SKM-1 (cell line): ENCODE measurements around the gene ACSS2.

ENCODE experiments used
- DNase-seq: peaks from one replicate; lab custom pipeline; 2025; ENCODE audit not compliant: unreplicated experiment; lab: John Stamatoyannopoulos, UW

The ACSS2 gene

DNA sequence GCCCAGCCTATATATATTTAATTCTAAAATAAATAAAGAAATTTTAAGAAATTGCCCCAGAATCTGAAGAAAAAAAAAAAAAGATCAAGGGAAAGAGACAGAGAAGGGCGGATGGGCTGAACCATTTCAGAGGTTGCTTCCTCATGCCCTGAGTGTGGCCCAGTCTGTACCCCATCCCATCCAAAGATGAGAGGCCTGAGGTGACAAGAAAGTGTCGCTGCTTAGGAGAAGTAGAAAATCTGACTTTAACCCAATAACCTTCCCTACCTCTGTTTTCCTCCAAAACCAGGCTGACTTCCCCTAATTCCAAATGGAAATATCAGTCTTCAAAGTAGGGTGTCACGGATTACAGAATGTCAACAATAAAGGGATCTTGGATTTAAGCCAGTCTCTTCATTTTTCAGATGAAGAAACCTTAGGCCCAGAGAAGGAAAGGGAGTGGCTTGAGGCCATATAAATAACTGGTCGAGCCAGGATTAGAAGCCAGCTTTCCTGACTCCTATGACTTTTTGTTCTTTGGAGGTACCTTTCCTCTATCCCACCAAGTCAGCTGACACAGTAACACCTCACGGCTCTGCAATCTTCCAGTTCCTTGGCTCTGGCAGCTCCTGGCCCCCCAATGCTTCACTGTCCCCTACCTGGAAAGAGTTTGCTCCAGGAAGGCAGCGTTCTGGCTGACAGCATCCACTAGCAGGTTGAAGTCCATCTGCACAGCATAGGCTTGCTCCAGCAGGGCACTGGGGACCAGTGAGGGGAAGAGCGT, 69.1 kb downstream of the ACSS2 start:
- no peak for DNase-seq

- no peak for DNase-seq
Measured at GRCh38 chr20:34946661-34947060, 70.2 kb downstream of the ACSS2 start.

GRCh38 chr20:34947336-34947735, 70.9 kb downstream of the ACSS2 start:
- no peak for DNase-seq

- no peak for DNase-seq
Measured at GRCh38 chr20:34948030-34948429, 71.6 kb downstream of the ACSS2 start.

DNA sequence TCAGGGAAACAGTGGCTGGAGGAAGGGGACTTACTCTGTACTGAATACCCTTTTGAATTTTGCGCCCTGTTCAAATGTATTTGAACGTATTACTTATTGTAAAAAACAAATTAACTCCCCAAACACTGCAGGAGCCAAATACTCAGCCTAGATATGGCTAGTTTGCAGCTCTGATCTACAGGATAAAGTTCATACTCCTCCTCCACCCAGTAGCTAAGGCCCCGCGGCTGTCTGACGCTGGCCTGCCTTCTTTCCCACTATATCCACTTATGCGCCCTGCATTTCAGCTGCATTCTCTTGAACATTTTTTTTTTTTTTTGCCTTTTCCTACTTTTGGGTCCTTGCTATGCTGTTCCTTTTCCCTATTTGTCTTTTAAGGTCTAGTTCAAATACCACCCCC, 72.7 kb downstream of the ACSS2 start:
- no peak for DNase-seq

DNA sequence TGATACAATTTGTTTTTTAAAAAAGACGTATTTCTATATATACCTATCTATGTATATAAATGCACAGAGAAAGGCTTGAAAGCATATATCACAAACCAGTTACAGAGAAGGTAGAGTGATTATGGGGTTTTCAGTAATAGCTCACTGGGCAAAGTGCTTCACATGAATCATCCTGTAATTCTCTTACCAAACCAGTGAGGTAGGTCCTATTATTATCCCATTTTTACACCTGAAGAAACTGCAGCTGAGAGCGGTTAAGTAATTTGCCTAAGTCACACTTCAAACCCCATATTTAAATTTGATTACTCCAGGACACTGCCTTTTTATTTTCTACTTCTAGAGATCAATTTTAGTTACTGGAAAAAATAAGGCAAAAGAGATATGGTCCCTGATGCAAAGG, 74.8 kb downstream of the ACSS2 start:
- DNase-seq = no peak

DNA sequence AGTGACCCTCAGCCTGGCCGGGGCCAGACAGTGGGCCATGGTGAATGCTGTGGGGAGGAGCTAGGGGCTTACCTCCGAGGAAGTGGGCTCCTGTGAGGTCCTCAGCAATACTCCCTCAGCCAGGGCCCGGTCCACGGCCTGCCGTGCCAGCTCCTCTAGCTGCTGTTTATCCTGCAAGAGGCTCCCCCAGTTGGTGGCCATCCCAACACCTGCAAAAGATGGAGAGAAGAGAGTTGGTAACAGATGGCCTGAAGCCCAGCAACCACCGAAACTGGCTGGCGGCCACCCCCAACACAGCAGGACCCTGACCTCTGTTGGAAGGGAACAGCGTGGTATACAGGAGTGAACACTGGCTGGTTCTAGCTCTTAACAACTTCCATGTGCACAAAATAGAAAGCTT, 75.2 kb downstream of the ACSS2 start:
- no peak for DNase-seq

GRCh38 chr20:34952671-34953070, 76.3 kb downstream of the ACSS2 start:
- DNase-seq = no peak

GRCh38 chr20:34953960-34954359, 77.5 kb downstream of the ACSS2 start:
- no peak for DNase-seq

GRCh38 chr20:34954904-34955230, 78.5 kb downstream of the ACSS2 start:
- no peak for DNase-seq

- DNase-seq = peak; percentile 85
Measured at GRCh38 chr20:34955231-34956040, 79.0 kb downstream of the ACSS2 start, which contains the start of the genes GSS and MYH7B. TSS of gene GSS (minus strand) at chr20:34955806. CDS start at chr20:34951852, 3,954 bp downstream. TSS of gene MYH7B (plus strand) at chr20:34955868. CDS start at chr20:34978006, 22,138 bp downstream.

DNA sequence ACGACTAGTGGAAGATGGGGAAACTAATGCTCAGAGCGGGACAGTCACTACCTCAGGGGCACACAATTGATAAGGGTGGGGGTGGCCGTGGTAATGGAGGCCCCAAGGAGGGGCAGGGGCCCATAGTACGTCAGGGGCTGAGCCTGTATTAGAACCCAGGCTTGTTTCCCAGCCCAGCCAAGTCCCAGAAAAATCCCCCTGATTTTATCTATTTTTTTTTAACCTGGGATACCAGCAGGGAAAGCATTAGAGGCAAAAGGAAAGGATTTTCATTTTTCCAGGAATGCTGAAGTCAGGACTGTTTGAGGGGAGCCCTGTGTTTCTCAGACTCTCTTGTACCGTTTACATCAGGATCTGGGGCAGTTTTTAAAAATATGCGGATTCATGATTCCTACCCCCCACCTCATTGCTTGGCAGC, 79.6 kb downstream of the ACSS2 start:
- DNase-seq = no peak

GRCh38 chr20:34956751-34957472, 80.5 kb downstream of the ACSS2 start:
- no peak for DNase-seq

- DNase-seq = no peak
Measured at GRCh38 chr20:34964486-34964885, 88.1 kb downstream of the ACSS2 start.

DNA sequence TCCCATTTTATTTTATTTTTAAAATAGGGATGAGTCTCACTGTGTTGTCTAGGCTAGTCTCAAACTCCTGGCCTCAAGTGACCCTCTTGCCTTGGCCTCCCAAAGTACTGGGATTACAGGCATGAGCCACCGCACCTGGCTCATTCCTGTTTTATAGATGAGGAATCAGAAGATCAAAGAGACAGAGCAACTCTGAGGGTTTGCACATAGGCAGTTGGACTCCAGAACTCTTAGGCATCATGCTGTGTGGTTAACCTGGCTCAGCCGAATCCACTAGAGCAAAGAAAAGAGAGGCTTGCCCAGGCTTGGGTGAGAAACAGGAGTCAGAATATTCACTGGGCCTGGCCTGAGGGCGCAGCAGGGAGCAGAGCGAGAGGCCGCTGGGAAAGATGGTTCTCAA, 88.6 kb downstream of the ACSS2 start:
- no peak for DNase-seq

GRCh38 chr20:34967421-34967820, 91.0 kb downstream of the ACSS2 start:
- no peak for DNase-seq

GRCh38 chr20:34968042-34968775, 91.8 kb downstream of the ACSS2 start:
- DNase-seq = no peak

- DNase-seq = no peak
Measured at GRCh38 chr20:34970193-34970840, 93.9 kb downstream of the ACSS2 start.

DNA sequence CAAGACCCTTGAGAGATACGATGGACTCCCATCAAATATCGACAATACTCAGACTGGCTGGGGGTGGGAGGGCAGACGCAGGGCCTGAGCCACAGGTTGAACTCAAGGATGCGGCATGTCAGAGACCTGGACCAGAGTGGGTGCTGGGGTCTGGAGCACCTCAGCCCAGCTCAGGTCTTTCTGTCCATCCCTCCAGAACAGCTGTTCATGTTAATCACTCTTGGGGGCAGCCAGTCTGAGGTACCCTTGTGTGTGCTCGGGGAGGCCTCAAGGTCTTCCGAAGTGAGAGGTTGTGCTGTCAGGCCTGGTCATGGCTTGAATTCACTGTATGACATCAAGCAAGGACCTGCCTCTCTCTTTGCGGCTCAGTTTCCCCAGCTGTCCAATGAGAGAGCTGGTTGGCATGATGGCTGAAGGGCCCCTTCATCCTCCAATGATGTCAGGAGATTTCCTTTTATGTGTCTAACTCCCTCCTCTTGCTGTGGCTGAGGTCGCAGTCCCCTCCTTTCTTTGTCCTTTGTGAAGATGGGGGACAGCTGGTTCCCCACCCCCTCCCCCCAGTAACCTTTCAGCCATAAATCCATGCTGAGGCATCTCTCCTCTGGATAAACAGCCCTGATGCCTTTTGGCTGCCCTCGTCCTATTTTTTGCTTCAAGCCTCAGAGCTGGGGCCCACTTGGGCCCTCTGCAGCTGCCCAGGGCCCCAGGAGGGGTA, 94.6 kb downstream of the ACSS2 start:
- DNase-seq = no peak
